GM12874 (cell line): ENCODE measurements around the gene EFL1.

ENCODE experiments used
- TF ChIP-seq, protein P1 (sequence below): IDR thresholded peaks from 2 replicates; pipeline ENCODE4 v1.5.1; 2011; ENCODE audit warnings: low read depth, mild to moderate bottlenecking, control low read depth, low read length, moderate library complexity; ENCODE audit not compliant: insufficient read depth

EFL1 gene

DNA sequence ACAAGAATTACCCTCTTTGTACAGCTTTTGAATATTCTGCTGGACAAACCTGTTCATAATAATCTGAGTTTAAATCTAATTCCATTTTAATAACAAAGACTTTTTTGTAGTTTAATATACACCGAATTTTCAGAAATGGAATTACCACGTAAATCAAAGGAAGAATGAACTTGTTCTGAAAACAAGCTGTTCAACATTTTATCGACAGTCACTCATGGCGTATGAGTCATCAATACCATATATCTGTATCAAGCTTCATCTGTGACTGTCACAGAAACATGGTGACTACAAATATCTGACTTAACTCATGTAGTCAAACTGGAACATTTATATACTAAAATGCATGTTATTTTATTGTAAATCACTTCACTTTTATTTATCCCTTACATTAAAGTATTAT, 90.0 kb downstream of the EFL1 start:
- TF ChIP-seq, protein P1, sequence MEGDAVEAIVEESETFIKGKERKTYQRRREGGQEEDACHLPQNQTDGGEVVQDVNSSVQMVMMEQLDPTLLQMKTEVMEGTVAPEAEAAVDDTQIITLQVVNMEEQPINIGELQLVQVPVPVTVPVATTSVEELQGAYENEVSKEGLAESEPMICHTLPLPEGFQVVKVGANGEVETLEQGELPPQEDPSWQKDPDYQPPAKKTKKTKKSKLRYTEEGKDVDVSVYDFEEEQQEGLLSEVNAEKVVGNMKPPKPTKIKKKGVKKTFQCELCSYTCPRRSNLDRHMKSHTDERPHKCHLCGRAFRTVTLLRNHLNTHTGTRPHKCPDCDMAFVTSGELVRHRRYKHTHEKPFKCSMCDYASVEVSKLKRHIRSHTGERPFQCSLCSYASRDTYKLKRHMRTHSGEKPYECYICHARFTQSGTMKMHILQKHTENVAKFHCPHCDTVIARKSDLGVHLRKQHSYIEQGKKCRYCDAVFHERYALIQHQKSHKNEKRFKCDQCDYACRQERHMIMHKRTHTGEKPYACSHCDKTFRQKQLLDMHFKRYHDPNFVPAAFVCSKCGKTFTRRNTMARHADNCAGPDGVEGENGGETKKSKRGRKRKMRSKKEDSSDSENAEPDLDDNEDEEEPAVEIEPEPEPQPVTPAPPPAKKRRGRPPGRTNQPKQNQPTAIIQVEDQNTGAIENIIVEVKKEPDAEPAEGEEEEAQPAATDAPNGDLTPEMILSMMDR, result no peak

DNA sequence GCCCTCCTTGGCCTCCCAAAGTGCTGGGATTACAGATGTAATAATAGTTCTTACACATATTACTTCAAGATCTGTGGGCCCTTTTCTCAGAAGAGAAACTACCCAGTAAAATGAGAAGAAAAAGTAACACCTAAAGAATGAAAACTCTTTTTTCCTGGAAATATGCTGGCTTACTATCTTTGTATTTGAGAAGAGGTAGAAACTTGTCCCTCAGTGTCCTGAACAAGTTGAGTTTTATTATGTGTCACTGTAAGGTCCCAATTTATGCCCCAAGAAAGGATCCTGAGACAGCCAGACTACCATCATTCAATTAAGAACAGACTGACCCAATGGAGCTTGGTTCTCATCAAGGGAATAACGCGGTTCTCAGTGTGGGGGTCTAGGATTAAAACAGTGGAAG, 93.8 kb downstream of the EFL1 start:
- TF ChIP-seq, protein P1, result no peak

DNA sequence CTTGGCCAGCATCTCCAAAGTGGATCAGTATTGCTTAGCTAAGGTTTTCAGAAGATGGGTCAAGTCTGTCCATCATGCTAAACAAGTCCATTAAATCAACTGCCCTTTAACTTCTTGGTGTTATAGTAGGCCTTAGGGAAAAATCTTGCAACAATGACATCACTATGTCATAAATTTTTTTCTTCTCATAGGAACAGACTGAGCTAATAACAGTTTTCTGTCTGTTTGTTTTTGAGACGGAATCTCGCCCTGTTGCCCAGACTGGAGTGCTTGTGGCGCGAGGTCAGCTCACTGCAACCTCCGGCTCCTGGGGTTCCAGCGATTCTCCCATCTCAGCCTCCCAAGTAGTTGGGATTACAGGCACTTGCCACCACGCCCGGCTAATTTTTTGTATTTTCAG, 94.2 kb downstream of the EFL1 start:
- TF ChIP-seq, protein P1, result no peak

DNA sequence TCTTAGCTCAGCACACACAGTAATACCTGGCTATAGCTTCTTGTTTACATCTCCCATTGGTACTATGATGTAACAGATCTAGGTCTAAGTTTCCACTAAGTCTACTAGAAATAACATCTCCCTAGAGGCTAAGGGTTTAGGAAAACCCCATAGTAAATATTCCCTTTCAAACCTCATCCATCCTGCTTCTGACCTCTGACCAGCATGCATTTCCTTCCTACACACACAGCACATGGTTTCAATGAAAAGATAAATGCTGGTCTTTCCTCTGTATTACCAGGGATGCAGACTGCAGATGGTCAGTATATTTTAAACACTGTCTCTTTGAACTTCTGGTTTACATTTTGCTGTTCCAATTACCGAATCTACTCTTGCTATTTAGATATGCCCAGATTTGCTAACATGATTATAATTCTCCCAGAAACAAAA, 96.6 kb downstream of the EFL1 start:
- TF ChIP-seq, protein P1, result no peak

DNA sequence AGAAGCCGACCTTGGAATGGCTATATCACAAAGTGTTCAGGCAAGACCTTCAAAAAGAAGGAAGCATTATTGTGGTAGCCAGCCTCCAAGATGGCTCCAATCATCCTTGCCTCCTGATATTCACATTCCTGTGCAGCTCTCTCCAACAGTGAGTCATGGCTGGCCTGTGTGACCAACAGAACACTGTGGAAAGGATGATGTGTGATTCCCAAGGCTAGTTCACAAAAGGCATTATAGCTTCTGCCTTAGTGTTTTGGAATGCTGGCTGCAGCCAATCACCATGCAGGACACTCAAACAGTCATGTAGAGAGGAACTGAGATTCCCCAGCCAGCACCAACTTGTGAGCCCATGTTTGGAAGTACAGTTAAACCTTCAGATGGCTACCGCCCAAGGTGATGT, 102.6 kb downstream of the EFL1 start:
- TF ChIP-seq, protein P1, result no peak

DNA sequence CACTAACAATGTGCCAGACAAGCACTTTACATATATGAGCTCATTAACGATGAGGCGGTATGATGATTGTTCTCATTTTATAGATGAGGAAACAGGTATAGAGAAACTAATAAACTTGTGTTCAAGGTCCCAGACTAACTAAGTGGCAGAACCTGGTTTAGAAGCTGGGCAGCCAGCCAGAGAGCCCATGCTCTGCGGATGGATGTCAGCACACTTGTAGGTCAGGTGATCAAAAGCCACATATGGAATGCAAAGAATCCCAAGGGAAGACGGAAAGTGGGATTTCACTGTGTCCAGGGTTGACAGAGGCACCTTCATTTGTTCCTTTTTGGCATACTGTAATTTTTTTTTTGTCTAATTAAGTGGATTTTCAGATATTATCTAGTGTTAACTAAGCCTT, 103.7 kb downstream of the EFL1 start:
- TF ChIP-seq, protein P1, result no peak

DNA sequence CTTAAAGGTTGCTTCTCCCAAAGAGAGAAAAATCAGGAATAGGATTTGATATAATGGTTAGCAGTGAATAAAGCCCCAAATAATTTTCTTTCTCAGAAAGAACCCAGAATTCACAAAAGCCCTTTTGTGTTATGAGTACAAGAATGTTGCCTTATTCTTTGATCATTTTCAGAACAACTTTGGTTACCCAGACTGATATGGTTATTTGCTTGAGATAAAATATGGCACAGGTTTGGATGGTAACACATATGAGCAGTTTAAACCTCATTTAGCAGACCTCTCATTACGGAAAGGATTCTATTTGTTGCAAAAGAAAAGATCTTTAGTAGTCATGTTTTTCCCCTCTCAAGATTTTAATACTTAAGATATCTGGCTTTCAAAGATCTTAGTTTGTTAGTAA, 111.9 kb downstream of the EFL1 start:
- TF ChIP-seq, protein P1, result no peak
